GM21381 (cell line): ENCODE measurements around the gene PRDM16.

Source experiments
- ATAC-seq: cut with Tn5 transposase; IDR thresholded peaks from one replicate; pipeline ENCODE4 v1.9.1; 2021; ENCODE audit warnings: mild to moderate bottlenecking, moderate library complexity; ENCODE audit not compliant: unreplicated experiment

The PRDM16 gene

GRCh38 chr1:3401585-3402257 lies 332.7 kb downstream of the PRDM16 start:
- ATAC-seq = no peak

- no peak for ATAC-seq
Observed at GRCh38 chr1:3402258-3403010, 333.4 kb downstream of the PRDM16 start.

- ATAC-seq = no peak
Observed at GRCh38 chr1:3403011-3403345, 334.0 kb downstream of the PRDM16 start.

- no peak for ATAC-seq
Observed at GRCh38 chr1:3403388-3404231, 334.6 kb downstream of the PRDM16 start.

GRCh38 chr1:3404301-3404700 lies 335.3 kb downstream of the PRDM16 start:
- no peak for ATAC-seq

GRCh38 chr1:3404801-3405200 lies 335.8 kb downstream of the PRDM16 start:
- ATAC-seq = no peak

- no peak for ATAC-seq
Observed at GRCh38 chr1:3405491-3405890, 336.5 kb downstream of the PRDM16 start.

- ATAC-seq = no peak
Observed at GRCh38 chr1:3405974-3406867, 337.2 kb downstream of the PRDM16 start.

GRCh38 chr1:3407021-3407420 lies 338.0 kb downstream of the PRDM16 start:
- ATAC-seq = no peak

- no peak for ATAC-seq
Observed at GRCh38 chr1:3408751-3409266, 339.8 kb downstream of the PRDM16 start.

- ATAC-seq = no peak
Observed at GRCh38 chr1:3409366-3410141, 340.6 kb downstream of the PRDM16 start.

GRCh38 chr1:3410142-3410925 lies 341.3 kb downstream of the PRDM16 start:
- no peak for ATAC-seq

- ATAC-seq = no peak
Observed at GRCh38 chr1:3411806-3412205, 342.8 kb downstream of the PRDM16 start.

- ATAC-seq = no peak
Observed at GRCh38 chr1:3412376-3412775, 343.4 kb downstream of the PRDM16 start.

- no peak for ATAC-seq
Observed at GRCh38 chr1:3413975-3414710, 345.1 kb downstream of the PRDM16 start.

GRCh38 chr1:3415260-3416090 lies 346.5 kb downstream of the PRDM16 start:
- no peak for ATAC-seq

- no peak for ATAC-seq
Observed at GRCh38 chr1:3417082-3417739, 348.2 kb downstream of the PRDM16 start.
